Nucleus accumbens (tissue), 56 donors: ENCODE measurements around the gene SH3GL1.

Source experiments
- DNase-seq, 56 donors: peaks; one replicate each; lab custom pipeline; 2025; lab: John Stamatoyannopoulos, UW

SH3GL1 gene

DNA sequence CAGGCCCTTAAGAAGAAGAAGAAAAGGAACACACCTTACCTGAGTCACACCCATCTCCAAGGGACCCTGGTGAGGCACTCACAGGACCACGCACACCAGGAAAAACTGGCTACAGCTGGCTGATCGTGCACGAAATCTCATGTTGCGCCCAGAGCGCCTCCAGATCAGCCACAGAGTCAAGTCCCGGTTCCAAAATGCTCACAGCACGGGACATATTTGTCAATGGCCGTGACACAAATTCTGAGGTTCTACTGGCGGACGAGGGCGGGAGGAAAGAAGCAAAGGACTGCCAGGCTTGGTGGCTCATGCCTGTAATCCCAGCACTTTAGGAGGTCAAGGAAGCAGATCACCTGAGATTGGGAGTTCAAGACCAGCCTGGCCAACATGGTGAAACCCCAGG lies 21.5 kb downstream of the SH3GL1 start:
- DNase-seq: no peak

DNA sequence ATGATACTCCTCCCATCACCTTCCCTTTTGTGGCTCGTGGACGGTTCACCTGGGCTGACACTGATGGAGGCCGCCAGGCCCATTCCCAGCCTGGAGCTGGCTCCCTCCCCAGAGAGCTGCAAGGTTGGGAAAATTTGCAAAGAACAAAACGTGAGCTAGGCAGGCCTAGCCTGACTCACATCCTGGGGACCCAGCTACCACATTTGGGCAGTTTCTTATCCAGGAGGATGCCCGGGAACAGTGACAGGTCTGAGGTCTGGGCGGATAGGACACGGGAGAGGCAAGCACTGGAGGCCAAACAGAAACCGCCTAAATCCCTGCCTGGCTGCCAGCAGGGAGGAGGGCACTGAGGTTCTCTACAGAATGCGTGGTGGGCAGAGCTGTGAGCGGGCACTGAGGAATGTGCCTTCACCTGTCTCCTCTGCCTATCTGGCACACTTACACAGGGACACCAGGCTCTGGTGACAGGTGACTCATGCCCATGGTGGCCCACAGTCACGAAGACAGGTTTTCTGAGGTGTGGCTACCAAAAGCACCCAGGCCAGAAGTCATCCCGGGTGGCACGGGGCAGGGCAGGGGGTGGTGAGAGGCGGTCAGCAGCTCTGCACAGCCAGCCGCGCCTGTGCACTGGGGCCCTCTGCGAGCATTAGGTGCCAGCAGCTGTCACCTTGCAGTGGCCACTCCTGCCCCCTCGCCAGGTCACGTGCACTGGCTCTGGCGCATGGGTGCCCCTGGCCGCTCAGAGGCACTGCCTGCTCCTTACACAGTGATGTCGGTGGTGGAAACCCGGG lies 23.2 kb downstream of the SH3GL1 start:
- no peak for DNase-seq

DNA sequence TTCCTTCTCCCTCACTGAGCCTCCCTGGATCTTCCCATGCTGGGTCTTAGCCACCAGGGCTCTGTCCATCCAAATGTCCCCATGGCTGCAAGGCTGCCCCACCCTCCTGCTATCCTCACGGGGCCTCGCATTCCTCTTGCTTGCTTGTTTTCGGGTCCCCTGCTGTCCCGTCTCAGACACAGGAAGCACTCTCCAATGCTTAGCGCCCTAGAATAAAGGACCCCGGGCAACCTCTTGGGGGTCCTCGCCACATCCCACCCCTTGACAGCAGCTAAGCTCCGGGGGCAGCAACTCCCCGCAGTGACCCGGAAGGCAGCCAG lies 23.7 kb downstream of the SH3GL1 start:
- no peak for DNase-seq

DNA sequence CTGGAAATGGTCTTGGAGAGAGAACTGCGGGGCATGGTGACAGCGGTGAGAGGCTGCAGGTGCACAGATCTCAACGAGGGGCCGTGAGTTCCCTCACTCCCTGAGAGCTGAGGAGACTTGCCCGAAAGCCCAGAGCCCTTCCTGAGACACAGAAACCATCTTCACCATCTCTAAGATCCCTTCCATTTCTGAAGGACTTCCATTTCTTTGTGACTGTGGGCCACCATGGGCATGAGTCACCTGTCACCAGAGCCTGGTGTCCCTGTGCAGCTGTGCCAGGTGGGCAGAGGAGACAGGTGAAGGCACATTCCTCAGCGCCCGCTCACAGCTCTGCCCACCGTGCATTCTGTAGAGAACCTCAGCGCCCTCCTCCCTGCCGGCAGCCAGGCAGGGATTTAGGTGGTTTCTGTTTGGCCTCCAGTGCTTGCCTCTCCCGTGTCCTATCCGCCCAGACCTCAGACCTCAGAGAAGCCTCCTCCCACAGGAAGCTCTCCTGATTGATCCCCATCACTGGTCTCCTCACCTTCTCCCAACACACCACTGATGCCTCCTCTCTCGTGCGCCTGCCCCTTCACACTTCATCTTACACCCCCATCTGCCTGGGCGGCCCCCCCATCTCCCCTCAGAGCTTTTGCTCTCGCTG lies 24.2 kb downstream of the SH3GL1 start:
- no peak for DNase-seq

DNA sequence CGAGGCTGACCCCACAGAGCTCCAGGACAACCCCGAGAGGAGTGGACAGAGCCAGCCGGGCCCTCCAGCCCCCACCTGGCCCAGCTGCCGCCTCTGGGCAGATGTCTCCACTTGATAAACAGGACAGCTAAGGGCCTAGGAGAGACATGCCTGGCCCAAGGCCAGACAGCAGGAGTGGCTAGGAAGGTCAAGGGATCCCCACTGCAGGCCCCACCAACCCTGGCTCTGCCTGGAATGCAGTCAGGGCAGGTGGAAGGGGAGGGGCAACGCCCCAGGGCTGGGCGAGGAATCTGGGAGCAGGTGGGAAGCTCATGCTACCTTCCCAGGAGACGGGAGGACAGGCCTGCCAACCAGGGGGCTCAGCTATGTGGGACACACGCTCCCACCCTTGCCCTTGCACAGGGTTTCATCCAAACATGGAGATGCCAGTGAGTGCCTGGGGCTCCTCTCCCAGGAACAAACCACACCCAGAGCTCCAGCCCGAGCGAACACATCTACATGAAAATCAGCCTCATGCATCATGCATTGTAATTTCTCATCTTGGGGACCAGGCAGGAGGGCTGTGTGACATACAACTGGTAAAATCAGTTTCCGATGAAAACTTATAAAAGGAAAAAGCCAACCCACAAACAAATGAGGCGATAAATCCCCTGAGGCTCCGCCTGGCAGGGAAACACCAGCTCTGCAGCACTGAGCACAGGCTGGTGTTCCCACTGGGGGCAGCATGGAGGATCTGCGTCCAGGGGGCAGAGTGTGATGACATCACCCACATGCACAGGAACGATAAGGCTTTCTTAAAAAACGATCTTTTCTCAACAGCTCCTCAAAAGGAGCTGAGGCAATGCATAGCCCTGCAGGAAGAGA lies 25.0 kb downstream of the SH3GL1 start:
- DNase-seq: peak in 35 of 56 donors; percentile 16 to 76 (median 50)

DNA sequence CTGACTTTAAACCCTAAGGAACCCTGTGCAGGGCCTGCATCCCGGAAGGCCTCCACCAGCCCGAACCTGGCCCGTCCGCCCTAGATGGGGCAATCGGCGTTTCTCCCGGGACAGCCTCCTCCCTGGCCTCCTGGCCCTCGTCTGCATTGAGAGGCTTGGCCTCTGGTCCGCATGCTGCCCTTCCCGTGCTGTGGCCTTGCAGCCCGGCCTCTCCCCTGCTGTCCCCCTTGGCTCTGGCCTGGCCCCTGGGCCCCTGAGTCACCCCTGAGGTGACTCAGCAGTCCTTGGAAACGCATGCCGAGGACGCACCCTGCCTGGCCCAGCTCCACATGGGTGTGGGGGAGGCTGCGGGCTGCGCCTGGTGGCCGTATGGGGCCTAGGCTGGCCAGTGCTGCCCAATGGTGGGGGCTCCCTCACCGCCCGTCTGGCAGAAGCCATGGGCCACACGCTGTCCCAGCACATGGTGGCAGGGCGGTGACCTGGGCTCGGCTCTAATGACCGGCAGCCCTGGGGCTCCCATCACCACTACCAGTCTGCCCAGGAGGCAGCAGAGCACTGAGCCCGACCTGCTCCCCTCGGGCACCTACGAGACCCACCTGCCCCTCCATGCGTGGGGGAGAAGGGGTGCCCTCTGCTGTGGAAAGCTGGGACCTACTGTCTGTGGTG lies 25.7 kb downstream of the SH3GL1 start:
- DNase-seq: peak in 4 of 56 donors; percentile 29 to 80 (median 50)

DNA sequence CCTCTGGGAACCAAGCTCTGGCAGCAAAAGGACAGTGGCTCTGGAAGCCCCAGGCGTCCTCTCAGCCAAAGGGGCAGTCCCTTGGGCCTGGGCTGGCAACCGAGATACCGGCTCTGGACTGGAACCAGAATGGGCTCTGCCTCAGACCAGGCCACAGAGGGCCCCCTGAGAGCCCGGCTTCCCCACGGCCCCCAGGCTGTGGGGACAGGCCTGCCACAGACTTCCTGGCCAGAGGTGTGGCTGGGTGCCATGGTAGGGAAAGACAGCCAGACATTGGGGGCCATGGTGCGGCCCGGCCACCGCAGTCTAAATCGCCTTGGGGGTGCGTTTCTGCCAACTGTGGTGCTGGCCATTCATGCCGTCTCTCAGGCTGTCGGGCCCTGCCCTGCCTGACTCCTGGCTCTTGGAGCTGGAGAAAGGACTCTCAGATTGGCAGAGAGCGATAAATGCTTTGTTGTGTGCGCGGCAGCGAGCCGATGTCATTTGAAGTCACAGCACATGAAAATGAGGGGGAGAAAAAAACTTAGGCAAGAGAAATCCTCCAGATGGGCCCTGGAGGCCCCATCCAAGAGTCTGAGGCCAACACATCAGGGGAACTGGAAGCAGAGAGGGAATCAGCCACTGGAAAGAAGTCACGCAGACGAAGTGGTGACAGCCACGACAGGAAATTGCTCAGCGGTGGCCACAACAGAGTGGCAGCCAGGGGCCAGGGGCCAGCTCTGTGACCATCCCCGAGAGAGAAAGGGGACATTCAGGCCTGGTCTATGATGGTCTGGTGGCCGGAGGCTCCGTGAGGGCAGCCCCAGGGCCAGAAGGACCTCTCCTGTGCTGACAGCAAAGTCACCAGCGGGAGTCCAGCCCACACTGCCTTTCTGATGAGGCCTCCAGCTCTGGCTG lies 26.5 kb downstream of the SH3GL1 start:
- peak in 48 of 56 donors; percentile 23 to 79 (median 62) for DNase-seq

DNA sequence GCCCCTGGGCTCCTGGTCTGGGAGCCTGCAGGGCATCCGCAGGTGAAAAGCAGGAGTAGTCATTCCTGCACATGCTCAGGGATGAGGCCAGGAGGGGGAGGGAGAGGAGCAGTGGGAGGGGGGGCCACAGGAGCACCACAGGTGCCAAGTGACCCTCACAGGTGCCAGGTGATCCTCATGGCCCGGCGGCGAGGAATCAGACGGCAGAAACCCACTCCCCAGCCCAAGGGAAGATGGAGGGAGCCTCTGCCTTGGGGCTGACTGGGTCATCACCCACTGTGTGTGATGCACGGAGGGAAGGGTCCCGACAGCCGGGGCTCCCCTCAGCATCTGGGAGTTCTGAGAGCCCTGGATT lies 27.4 kb downstream of the SH3GL1 start:
- no peak for DNase-seq

DNA sequence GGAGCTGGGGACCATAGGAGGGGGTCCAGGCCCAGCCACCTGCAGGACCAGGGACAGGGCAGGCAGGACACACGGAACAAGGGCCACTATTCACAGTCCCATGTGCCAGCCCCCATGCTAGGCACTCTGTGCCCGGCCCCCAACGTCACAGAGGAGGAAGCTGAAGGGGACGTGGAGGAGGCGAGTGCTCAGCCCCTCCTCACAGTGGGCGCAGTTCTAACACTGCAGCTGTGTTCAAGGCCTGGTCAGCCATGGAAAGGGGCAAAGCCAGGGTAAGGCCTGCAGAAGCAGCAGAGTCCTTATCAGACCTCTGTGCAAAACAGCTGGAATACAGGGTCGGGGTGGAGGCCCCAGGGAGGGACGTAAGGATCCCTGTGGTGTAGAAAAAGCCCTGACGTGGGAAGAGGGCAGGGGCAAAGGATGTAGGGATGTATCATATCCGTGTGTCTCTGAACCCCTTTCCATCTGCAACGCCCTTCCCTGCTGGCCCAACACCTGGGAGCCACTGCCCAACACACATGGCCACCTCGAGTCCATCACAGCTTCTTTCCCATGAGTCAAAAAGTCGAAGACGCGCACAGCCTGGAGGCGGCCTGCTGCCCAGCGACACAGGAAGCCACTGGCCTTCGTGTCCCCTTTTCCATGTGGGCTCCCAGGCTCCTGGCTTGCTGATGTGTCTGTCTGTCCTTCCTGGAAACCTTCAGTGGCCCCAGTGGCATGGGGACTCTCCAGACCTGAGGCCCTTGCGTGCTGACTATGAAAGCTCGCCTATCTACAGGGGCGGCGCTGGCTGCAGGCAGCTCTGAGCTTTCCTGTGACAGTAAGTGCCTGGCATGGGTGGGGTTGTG lies 28.0 kb downstream of the SH3GL1 start:
- peak in 1 of 56 donors; percentile 33 for DNase-seq

DNA sequence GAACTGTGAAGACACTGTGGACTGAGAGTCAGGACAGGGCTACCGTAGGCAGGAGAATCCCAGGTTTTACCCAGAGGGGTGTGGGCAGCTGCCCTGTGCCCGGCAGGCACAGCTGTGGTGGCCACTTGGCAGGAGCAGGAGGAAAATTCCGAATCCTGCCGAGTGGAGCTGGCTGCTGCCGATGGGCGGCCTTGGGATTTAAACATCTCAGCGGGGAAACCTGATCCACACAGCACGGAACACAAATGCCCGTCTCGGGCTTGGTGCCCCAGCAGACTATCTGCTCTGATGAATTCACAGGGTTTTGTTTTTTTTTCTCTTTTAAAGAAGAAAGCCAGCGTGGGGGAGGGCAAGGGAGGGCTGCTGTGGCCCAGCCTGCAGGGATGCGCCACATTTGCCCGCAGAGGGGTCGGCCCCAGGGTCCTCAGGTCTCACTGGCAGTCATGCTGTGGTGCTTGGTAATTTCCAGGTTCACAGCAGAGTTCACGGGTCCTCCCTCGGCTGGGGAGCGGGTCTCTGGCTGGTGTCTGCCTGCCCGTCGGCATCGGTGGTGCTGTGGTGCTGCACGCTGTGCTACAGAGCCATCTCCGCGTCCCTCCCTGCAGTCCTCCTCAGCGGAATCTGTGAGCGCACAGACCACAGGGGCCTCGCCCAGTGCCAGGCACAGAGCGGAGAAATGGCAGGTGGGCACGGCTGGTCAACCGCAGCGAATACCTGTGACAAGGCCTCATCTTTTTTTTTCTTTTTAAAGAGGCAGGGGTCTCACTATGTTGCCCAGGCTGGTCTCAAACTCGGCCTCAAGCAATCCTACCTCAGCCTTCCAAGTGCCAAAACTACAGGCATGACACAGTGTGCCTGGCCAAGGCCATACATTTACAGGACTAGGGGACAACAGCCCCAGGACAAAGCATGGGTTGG lies 28.8 kb downstream of the SH3GL1 start:
- DNase-seq: peak in 1 of 56 donors; percentile 21

DNA sequence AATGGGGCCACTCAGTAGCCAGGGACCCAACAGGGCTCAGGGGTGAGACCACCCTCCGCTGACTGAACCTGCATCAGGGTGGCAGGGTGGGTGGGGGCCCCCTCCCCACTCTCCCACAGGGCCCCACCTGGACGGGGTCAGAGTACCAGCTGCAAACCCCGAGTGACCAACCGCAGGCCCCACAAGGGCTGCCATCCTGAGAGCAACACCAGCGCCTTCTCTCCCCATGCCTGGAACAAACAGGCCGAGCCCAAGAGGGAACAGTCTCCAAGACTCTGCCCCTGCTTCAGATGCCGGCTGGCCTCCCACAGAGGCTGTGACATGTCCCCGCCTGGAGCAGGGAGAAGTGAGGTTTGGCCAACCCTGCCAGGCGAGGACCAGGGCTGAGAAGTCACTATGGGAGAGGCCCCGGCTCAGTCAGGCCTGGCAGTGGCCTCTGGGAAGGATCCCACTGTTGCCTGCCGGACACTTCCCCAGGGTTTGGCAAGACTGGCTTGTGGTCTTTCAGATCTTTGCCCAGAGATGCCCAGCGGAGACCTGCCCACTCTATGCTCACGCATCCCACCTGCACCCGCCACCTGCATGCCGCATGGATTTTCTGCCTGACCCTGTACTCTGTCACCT lies 29.8 kb downstream of the SH3GL1 start:
- no peak for DNase-seq

DNA sequence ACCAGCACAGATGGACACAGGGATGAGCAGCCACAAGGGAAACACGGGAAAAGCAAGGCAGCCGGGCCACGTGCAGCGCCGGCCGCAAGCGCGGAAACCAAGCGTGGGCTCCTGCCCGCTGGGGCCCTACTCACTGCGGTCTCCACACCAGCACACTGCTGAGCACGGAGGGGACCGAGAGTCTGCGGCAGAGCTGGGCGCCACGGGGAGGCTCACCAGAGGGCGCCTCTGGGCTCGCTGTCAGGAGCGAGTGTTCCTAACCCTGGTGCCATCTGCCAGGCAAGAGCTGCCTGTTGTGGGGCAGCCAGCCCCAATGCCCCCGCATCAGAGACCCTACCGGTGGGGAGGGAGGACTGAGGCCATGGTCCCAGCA lies 30.5 kb downstream of the SH3GL1 start:
- DNase-seq: peak in 40 of 56 donors; percentile 7 to 78 (median 33)

DNA sequence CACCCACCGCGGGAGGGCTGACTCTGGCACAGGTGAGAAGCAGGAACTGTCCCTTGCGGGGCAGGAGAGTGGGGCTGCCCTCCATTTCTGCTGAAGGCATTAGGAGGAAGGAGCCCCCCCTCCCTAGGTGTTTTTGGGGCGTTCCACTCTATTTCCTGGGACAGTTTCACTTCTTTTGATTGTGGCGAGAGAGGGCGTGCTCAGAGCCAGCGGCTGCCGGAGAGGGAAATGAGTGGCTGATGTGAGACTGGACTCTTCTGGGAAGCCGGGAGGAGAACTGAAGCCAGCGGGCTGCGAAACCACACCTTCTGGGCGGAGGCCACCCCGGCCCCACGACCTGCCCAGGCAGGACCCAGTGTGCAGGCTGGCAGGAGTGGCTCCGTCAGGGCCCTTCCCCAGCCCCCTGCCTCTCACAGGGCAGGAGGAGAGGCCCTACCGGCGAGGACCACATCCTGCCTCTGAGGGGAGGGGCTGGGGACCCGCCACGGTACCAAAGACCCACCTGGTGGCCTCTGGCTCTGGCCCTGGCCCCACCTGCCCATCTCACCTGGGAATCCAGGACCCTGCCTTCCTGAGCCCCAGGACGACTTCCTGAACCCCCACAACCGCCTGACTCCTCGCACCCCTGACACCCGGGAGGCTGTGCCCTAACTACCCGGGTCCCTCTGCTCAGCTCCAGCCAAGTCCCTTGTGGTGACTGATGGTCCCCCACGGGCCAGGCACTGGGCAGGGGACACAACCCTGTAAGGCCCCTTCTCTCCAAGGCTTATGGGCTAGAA lies 31.0 kb downstream of the SH3GL1 start:
- peak in 3 of 56 donors; percentile 4 to 32 (median 20) for DNase-seq

DNA sequence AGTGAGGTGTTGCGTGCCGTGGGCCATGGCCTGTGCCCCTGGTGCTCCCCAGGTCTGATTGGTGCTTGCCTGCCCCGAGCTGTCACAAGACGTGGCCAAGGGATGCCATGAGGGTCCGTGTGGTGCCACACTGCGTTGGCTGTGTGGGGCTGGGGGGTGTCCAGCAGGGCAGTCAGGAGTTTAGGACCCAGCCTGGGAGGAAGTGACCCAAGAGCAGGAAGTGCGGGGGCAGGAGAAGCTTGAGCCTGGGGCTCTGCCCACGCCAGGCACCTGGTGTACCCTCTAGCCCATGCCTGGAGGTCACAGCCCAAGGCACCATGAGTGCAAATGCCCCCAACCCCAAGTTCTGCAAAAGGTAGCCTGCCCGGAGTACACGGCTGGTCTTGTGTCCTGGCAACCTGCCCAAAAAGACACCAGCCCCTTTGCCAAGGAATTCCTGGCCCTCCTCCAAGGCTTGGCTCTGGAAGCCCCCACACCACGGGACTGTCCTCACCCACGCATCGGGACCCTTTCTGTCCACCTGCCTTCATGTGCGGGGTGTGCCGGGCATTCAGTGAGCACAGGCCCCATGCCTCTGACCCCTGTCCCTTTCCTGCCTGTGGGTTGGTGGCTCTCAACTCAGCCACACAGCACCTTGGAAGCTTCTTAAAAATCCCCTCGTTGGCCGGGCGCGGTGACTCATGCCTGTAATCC lies 32.1 kb downstream of the SH3GL1 start:
- DNase-seq: no peak

DNA sequence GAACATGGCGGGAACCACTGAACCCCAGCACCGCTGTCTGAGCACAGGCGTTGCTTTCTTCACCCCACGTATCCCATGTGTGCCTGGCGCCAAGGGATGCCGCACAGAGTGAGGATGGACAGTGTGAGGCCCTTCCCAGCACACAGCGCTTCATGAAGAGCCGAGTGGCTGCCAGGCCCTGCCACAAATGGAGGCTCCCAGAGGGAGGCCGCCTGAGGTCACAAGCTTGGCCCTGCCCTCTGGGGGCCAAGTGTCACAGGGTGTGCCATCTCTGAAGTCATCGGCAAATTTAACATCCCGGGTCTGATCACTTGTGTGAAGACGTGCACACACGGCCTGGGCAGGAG lies 32.6 kb downstream of the SH3GL1 start:
- peak in 1 of 56 donors; percentile 22 for DNase-seq

DNA sequence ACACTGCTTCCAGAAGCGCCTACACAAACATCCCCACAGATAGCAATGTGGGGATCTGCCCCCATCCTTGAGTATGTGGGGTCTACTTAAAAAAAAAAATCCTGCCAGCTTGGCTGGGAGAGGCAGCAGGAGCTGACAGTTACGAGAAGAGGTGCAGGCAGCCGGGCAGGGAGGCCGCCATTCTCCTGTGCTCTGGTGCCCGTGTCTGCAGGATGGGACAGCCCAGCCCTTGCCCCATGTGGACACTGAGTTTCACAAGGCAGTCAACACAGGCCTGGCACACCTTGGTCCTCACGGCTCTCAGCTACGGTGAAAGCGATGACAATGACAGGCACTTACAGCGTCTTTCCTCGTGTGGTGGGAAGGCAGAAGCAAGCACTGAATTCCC lies 33.0 kb downstream of the SH3GL1 start:
- no peak for DNase-seq
